Liver (tissue), 9 donors: ENCODE data around the gene SZT2. TPM values are rescaled to one million over a fixed set of nuclear protein-coding genes. Genes with fewer than 3 reads are reported as not detected.
A peak's percentile ranks its signal among the peaks of the same experiment; 100 is the strongest.
"Not testable (repeated sequence)": the region's sequence is repeated elsewhere in the genome, so short reads cannot be mapped to it uniquely, and the experiment has no call there.

Experiments used
- DNase-seq: peaks from one replicate; pipeline ENCODE4 v3.0.0-alpha.2; 2017; ENCODE audit warnings: low spot score
- H3K27ac ChIP-seq, 2 donors: one replicate each; pipeline ENCODE4 v1.7.0; 2013; ENCODE audit warnings: inconsistent platforms in 2 of 2, low read length in 2 of 2, control low read depth in 1 of 2, low read depth in 1 of 2, mild to moderate bottlenecking in 1 of 2
- H3K27me3 ChIP-seq, 4 donors: one replicate each; pipeline versions ENCODE4 v1.6.1 to v1.7.0; 2013; ENCODE audit warnings: low read length in 3 of 4, inconsistent platforms in 1 of 4, mild to moderate bottlenecking in 1 of 4, moderate library complexity in 1 of 4; ENCODE audit not compliant: control insufficient read depth in 4 of 4, insufficient read depth in 4 of 4
- H3K36me3 ChIP-seq, 4 donors: one replicate each; pipeline versions ENCODE4 v1.6.1 to v1.7.0; 2013; ENCODE audit warnings: low read length in 3 of 4, mild to moderate bottlenecking in 3 of 4, low read depth in 1 of 4, moderate library complexity in 1 of 4; ENCODE audit not compliant: control insufficient read depth in 4 of 4, insufficient read depth in 3 of 4
- H3K4me1 ChIP-seq, 4 donors: one replicate each; pipeline versions ENCODE4 v1.6.1 to v1.7.0; 2013; ENCODE audit warnings: low read length in 3 of 4, mild to moderate bottlenecking in 3 of 4, moderate library complexity in 1 of 4; ENCODE audit not compliant: control insufficient read depth in 4 of 4, insufficient read depth in 4 of 4
- H3K4me3 ChIP-seq, 3 donors: one replicate each; pipeline versions ENCODE4 v1.6.1 to v1.7.0; 2013; ENCODE audit warnings: low read length in 3 of 3, control low read depth in 1 of 3, low read depth in 1 of 3, mild to moderate bottlenecking in 1 of 3
- H3K9ac ChIP-seq, 2 donors: one replicate each; pipeline ENCODE4 v1.7.0; 2013; ENCODE audit warnings: low read length in 2 of 2, mild to moderate bottlenecking in 2 of 2, moderate library complexity in 2 of 2, control low read depth in 1 of 2, low read depth in 1 of 2
- H3K9me3 ChIP-seq, 4 donors: one replicate each; pipeline versions ENCODE4 v1.6.1 to v1.7.0; 2013; ENCODE audit warnings: low read length in 3 of 4; ENCODE audit not compliant: control insufficient read depth in 4 of 4
- CTCF ChIP-seq: fragments of 150-350 bp; IDR thresholded peaks from 2 replicates; pipeline ENCODE4 v1.5.1; 2017; ENCODE audit warnings: improper control_type of control experiment, low read depth, low read length; ENCODE audit not compliant: missing input control
- EGR1 ChIP-seq, 2 donors: IDR thresholded peaks; 2 replicates each; pipeline ENCODE4 v1.6.1; 2016 to 2018; ENCODE audit warnings: antibody characterized with exemption in 2 of 2, low read depth in 2 of 2
- GABPA ChIP-seq, 2 donors: IDR thresholded peaks in 1 of 2; conservative IDR thresholded peaks in 1 of 2; 2 replicates each; pipeline ENCODE4 v1.6.1; 2016; ENCODE audit warnings: antibody characterized with exemption in 2 of 2, mild to moderate bottlenecking in 1 of 2, moderate library complexity in 1 of 2
- HNF4A ChIP-seq, 2 donors: conservative IDR thresholded peaks; 2 replicates each; pipeline ENCODE4 v1.6.1; 2016; ENCODE audit warnings: antibody characterized with exemption in 2 of 2, mild to moderate bottlenecking in 2 of 2
- JUND ChIP-seq, 2 donors: IDR thresholded peaks; 2 replicates each; pipeline ENCODE4 v1.6.1; 2016; ENCODE audit warnings: antibody characterized with exemption in 2 of 2
- NR2F2 ChIP-seq: IDR thresholded peaks from 2 replicates; pipeline ENCODE4 v1.6.1; 2016; ENCODE audit warnings: antibody characterized with exemption
- RAD21 ChIP-seq, 2 donors: IDR thresholded peaks; 2 replicates each; pipeline ENCODE4 v1.6.1; 2016; ENCODE audit warnings: antibody characterized with exemption in 2 of 2, mild to moderate bottlenecking in 2 of 2
- REST ChIP-seq: IDR thresholded peaks from 2 replicates; pipeline ENCODE4 v1.6.1; 2016; ENCODE audit warnings: antibody characterized with exemption, mild to moderate bottlenecking
- RXRA ChIP-seq, 2 donors: IDR thresholded peaks; 2 replicates each; pipeline ENCODE4 v1.6.1; 2017 to 2018; ENCODE audit warnings: antibody characterized with exemption in 2 of 2, mild to moderate bottlenecking in 1 of 2
- TAF1 ChIP-seq: conservative IDR thresholded peaks from 2 replicates; pipeline ENCODE4 v1.6.1; 2016; ENCODE audit warnings: antibody characterized with exemption, mild to moderate bottlenecking
- YY1 ChIP-seq: IDR thresholded peaks from 2 replicates; pipeline ENCODE4 v1.6.1; 2016; ENCODE audit warnings: antibody characterized with exemption, mild to moderate bottlenecking
- ZBTB33 ChIP-seq: IDR thresholded peaks from 2 replicates; pipeline ENCODE4 v1.6.1; 2016; ENCODE audit warnings: antibody characterized with exemption
- WGBS: extraction: QIAGEN DNeasy Blood & Tissue Kit; methylation state at CpG from one replicate; pipeline ENCODE4 v1.1.7; 2013; 5-methylcytosine and 5-hydroxymethylcytosine counted together
- polyA plus RNA-seq, 2 donors: library from polyadenylated mRNA; stranded (reverse) in 1 of 2; unstranded in 1 of 2; fragments of 200-250 nt in 1 of 2; fragments of >200 nt in 1 of 2; fragmentation: Nextera tagmentation in 1 of 2; extraction: Ambion mirVana in 1 of 2; gene quantifications; one replicate each; pipeline versions ENCODE4 v1.2.1 to v1.2.3, GENCODE V29; 2013 to 2015
- total RNA-seq, 2 donors: library from RNA; depleted of rRNA; stranded (reverse); fragments of >200 nt; gene quantifications; one replicate each; pipeline ENCODE4 v1.2.3, GENCODE V29; 2014
- TF ChIP-seq, protein P1 (sequence below): IDR thresholded peaks from 2 replicates; pipeline ENCODE4 v1.6.1; 2016; ENCODE audit warnings: antibody characterized with exemption
- donor health status: healthy.
- donor health status: healthy.
- donor health status: healthy.
- donor health status: healthy.
- donor health status: healthy.

SZT2 gene
- total and polyA plus RNA-seq, 4 donors, result 4.8 to 31.0 (median 11.9) TPM

- H3K27me3 ChIP-seq, result no peaks in the 10 kb centered on the region
- H3K4me3 ChIP-seq, result no peak overlapping the region
- no peak for DNase-seq
- H3K9me3 ChIP-seq, result no peaks in the 10 kb centered on the region
- H3K27ac ChIP-seq, result no peak overlapping the region
- H3K9ac ChIP-seq, result no peak overlapping the region
- 85% methylated on average over 4 of the region's 4 CpGs for WGBS
- no peak for TF ChIP-seq HNF4A (conservative IDR thresholded peaks at IDR 0.05)
- no peak for TF ChIP-seq EGR1 (IDR thresholded peaks at IDR 0.05; ENCODE audit: low read depth in 2 of 2)
- no peak for TF ChIP-seq ZBTB33
- TF ChIP-seq JUND (IDR thresholded peaks at IDR 0.05), result no peak
- TF ChIP-seq CTCF, result no peak
- TF ChIP-seq NR2F2, result no peak
- TF ChIP-seq RAD21 (IDR thresholded peaks at IDR 0.05), result no peak
- TF ChIP-seq RXRA (IDR thresholded peaks at IDR 0.05), result no peak
- no peak for TF ChIP-seq YY1
- no peak for TF ChIP-seq GABPA (IDR thresholded peaks at IDR 0.05 in 1 of 2, conservative IDR thresholded peaks at IDR 0.05 in 1 of 2)
- TF ChIP-seq TAF1, result no peak
- TF ChIP-seq, protein P1, sequence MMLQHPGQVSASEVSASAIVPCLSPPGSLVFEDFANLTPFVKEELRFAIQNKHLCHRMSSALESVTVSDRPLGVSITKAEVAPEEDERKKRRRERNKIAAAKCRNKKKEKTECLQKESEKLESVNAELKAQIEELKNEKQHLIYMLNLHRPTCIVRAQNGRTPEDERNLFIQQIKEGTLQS, result no peak
- no peaks in the 10 kb centered on the region for H3K36me3 ChIP-seq
- H3K4me1 ChIP-seq, result no peaks in the 10 kb centered on the region
Observed at GRCh38 chr1:43473463-43473862, 83.8 kb downstream of the SZT2 start.

DNA sequence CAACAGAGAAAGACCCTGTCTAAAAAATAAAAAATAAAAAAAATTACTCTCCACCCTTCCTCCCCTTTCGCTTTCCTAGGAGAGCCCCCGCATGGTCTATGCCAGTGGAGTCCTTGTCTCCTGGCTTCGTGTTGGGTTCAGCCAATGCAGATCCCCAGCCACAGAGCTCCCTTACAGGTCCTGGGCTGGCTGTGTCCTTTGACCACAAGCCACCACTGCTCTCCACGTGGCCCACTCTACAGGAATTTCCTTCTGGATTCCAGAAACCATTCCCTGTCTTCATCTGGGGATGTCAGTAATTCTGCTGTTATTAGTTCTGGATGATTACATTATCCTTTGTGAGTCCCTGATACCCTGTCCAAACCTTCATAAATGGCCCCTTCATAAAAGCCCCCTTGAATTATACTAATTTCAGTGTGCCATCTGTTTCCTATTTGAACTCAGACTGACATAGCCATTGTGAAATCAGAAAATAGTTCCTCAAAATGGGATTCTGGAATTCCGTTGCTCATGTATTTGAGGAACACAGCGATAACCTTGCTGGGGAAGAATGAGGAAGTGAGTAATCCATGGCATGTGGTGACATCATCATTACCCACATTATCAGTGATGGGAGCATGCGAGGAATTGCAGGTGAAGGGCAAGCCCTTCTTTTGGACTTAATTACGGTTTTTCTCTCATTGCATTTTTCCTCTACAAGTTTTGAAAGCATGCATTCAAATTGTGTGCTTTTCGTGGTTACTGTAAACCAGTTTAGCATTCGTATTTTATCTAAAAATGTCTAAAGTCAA, 86.1 kb downstream of the SZT2 start:
- TF ChIP-seq REST, result peak; percentile 29
- 76% methylated on average over 9 of the region's 10 CpGs for WGBS
- DNase-seq, result not testable (repeated sequence)

More for the DNA sequence above, 86.1 kb downstream of the SZT2 start:
- not testable (repeated sequence) for H3K9me3 ChIP-seq, H3K9ac ChIP-seq, H3K36me3 ChIP-seq, H3K27me3 ChIP-seq, H3K4me3 ChIP-seq, H3K27ac ChIP-seq, H3K4me1 ChIP-seq
